H9 (cell line): ENCODE data around the gene WDR27. TPM values are rescaled to one million over a fixed set of nuclear protein-coding genes. Genes with fewer than 3 reads are reported as not detected.

Experiments
- DNase-seq: peaks from one replicate; pipeline ENCODE4 v3.0.0-alpha.2; 2017
- H2AFZ ChIP-seq: one replicate; pipeline ENCODE4 v1.6.1; 2013; ENCODE audit warnings: mild to moderate bottlenecking, low read length, control low read depth, moderate library complexity
- H2AK5ac ChIP-seq: 2 replicates; pipeline ENCODE4 v1.6.1; 2013; ENCODE audit warnings: low read length, control low read depth, mixed read lengths; ENCODE audit not compliant: insufficient read length
- H2BK120ac ChIP-seq: one replicate; pipeline ENCODE4 v1.6.1; 2013; ENCODE audit warnings: low read depth, mild to moderate bottlenecking, low read length, control low read depth, inconsistent platforms; ENCODE audit not compliant: poor library complexity, severe bottlenecking
- H2BK12ac ChIP-seq: 2 replicates; pipeline ENCODE4 v1.6.1; 2013; ENCODE audit warnings: low read length, control low read depth, mixed read lengths, low read depth; ENCODE audit not compliant: insufficient read length
- H2BK15ac ChIP-seq: 2 replicates; pipeline ENCODE4 v1.6.1; 2013; ENCODE audit warnings: low read depth, low read length, control low read depth
- H2BK20ac ChIP-seq: one replicate; pipeline ENCODE4 v1.6.1; 2013; ENCODE audit warnings: low read depth, mild to moderate bottlenecking, low read length, control low read depth, inconsistent platforms; ENCODE audit not compliant: poor library complexity, severe bottlenecking
- H2BK5ac ChIP-seq: 2 replicates; pipeline ENCODE4 v1.6.1; 2013; ENCODE audit warnings: low read length, control low read depth, mixed read lengths; ENCODE audit not compliant: insufficient read length
- H3K14ac ChIP-seq: 2 replicates; pipeline ENCODE4 v1.6.1; 2013; ENCODE audit warnings: low read length, control low read depth; ENCODE audit not compliant: insufficient read depth
- H3K18ac ChIP-seq: 2 replicates; pipeline ENCODE4 v1.6.1; 2013; ENCODE audit warnings: low read depth, mild to moderate bottlenecking, mixed read lengths, low read length, control low read depth; ENCODE audit not compliant: insufficient read length
- H3K23ac ChIP-seq: 2 replicates; pipeline ENCODE4 v1.6.1; 2013; ENCODE audit warnings: low read length, control low read depth, mixed read lengths, low read depth; ENCODE audit not compliant: insufficient read length
- H3K23me2 ChIP-seq: 2 replicates; pipeline ENCODE4 v1.6.1; 2013; ENCODE audit warnings: low read depth, mild to moderate bottlenecking, mixed read lengths, low read length, control low read depth; ENCODE audit not compliant: insufficient read length, poor library complexity, severe bottlenecking
- H3K27ac ChIP-seq: 2 replicates; pipeline ENCODE4 v1.5.1; 2013; ENCODE audit warnings: low read length, control low read depth, mixed read lengths, low read depth; ENCODE audit not compliant: insufficient read length
- H3K27me3 ChIP-seq: 2 replicates; pipeline ENCODE4 v1.6.1; 2013; ENCODE audit warnings: low read length, control low read depth, inconsistent platforms; ENCODE audit not compliant: insufficient read depth
- H3K4ac ChIP-seq: 2 replicates; pipeline ENCODE4 v1.6.1; 2013; ENCODE audit warnings: low read depth, mild to moderate bottlenecking, control low read depth, inconsistent platforms, low read length, moderate library complexity
- H3K4me1 ChIP-seq: 2 replicates; pipeline ENCODE4 v1.6.1; 2013; ENCODE audit warnings: low read length, control low read depth, inconsistent platforms; ENCODE audit not compliant: insufficient read depth
- H3K4me2 ChIP-seq: 2 replicates; pipeline ENCODE4 v1.6.1; 2013; ENCODE audit warnings: low read length, control low read depth, mixed read lengths; ENCODE audit not compliant: insufficient read length, insufficient read depth
- H3K56ac ChIP-seq: 2 replicates; pipeline ENCODE4 v1.6.1; 2013; ENCODE audit warnings: low read depth, mild to moderate bottlenecking, mixed read lengths, low read length, control low read depth; ENCODE audit not compliant: insufficient read length
- H3K79me1 ChIP-seq: 2 replicates; pipeline ENCODE4 v1.6.1; 2013; ENCODE audit warnings: low read depth, mild to moderate bottlenecking, moderate library complexity, low read length, control low read depth, inconsistent platforms; ENCODE audit not compliant: insufficient read depth, poor library complexity, severe bottlenecking
- H3K79me2 ChIP-seq: 2 replicates; pipeline ENCODE4 v1.6.1; 2013; ENCODE audit warnings: low read length, control low read depth, inconsistent platforms; ENCODE audit not compliant: insufficient read depth
- H3K9ac ChIP-seq: 2 replicates; pipeline ENCODE4 v1.6.1; 2013; ENCODE audit warnings: low read length, control low read depth, mixed read lengths; ENCODE audit not compliant: insufficient read length; ENCODE audit errors: extremely low read depth
- H3K9me3 ChIP-seq: one replicate; pipeline ENCODE4 v1.6.1; 2013; ENCODE audit warnings: low read depth, low read length, inconsistent platforms; ENCODE audit not compliant: control insufficient read depth
- H3T11ph ChIP-seq: one replicate; pipeline ENCODE4 v1.6.1; 2013; ENCODE audit warnings: mild to moderate bottlenecking, low read length, control low read depth, inconsistent platforms
- H4K20me1 ChIP-seq: one replicate; pipeline ENCODE4 v1.6.1; 2013; ENCODE audit not compliant: control insufficient read depth, insufficient read length, insufficient read depth
- H4K5ac ChIP-seq: 2 replicates; pipeline ENCODE4 v1.6.1; 2013; ENCODE audit warnings: low read depth, mild to moderate bottlenecking, mixed read lengths, low read length, control low read depth; ENCODE audit not compliant: insufficient read length
- H4K8ac ChIP-seq: replicated peaks from 2 replicates; pipeline ENCODE4 v1.6.1; 2013; ENCODE audit warnings: low read length, control low read depth, mixed read lengths, low read depth; ENCODE audit not compliant: insufficient read length
- H4K91ac ChIP-seq: 2 replicates; pipeline ENCODE4 v1.6.1; 2013; ENCODE audit warnings: low read depth, mild to moderate bottlenecking, moderate library complexity, mixed read lengths, low read length, control low read depth; ENCODE audit not compliant: insufficient read length
- H3K27ac Mint-ChIP-seq, 3 experiments: 2 replicates in 2 of 3; 3 replicates in 1 of 3; pipeline ENCODE4 v1.8.0; 2020 to 2021; ENCODE audit warnings: mixed read lengths in 3 of 3, mild to moderate bottlenecking in 1 of 3, moderate library complexity in 1 of 3
- H3K27me3 Mint-ChIP-seq: 2 replicates; pipeline ENCODE4 v1.8.0; 2021; ENCODE audit warnings: low read depth, mild to moderate bottlenecking, moderate library complexity, mixed read lengths
- H3K36me3 Mint-ChIP-seq, 3 experiments: 2 replicates in 2 of 3; 3 replicates in 1 of 3; pipeline ENCODE4 v1.8.0; 2020 to 2021; ENCODE audit warnings: low read depth in 3 of 3, mixed read lengths in 3 of 3; ENCODE audit not compliant: insufficient read depth in 1 of 3
- H3K4me1 Mint-ChIP-seq, 2 experiments: 2 replicates each; pipeline ENCODE4 v1.8.0; 2020; ENCODE audit warnings: mixed read lengths in 2 of 2
- H3K4me3 Mint-ChIP-seq, 2 experiments: 2 replicates in 1 of 2; 3 replicates in 1 of 2; pipeline ENCODE4 v1.8.0; 2020 to 2021; ENCODE audit warnings: mild to moderate bottlenecking in 2 of 2, mixed read lengths in 2 of 2, moderate library complexity in 1 of 2
- H3K9me3 Mint-ChIP-seq, 2 experiments: 2 replicates in 1 of 2; 3 replicates in 1 of 2; pipeline ENCODE4 v1.8.0; 2020; ENCODE audit warnings: mild to moderate bottlenecking in 2 of 2, mixed read lengths in 2 of 2, moderate library complexity in 1 of 2
- CTCF ChIP-seq: fragments of 200-600 bp; sonication (generic); conservative IDR thresholded peaks from 3 replicates; pipeline ENCODE4 v1.8.0; 2021; ENCODE audit warnings: antibody characterized with exemption, mild to moderate bottlenecking
- WGBS: extraction: QIAGEN DNeasy Blood & Tissue Kit; methylation state at CpG from one replicate; pipeline ENCODE4 v1.1.7; 2013; ENCODE audit warnings: missing lambda C conversion rate, low lambda C conversion rate, mixed read lengths; ENCODE audit not compliant: insufficient read length; ENCODE audit errors: extremely low coverage; 5-methylcytosine and 5-hydroxymethylcytosine counted together
- total RNA-seq: library from RNA; stranded (reverse); gene quantifications from 2 replicates; pipeline ENCODE4 v1.2.1, GENCODE V29; 2021

Gene WDR27
- total RNA-seq, 1 experiment from 2014 or later = 48.7 TPM

GRCh38 chr6:169621311-169621710, 80.5 kb downstream of the WDR27 start:
- Histone ChIP-seq H3K79me2 (no peaks in the 10 kb centered on the region), H3K18ac (no peak overlapping the region), H3K14ac (no peak overlapping the region), H4K91ac (no peak overlapping the region), H3K23me2 (no peaks in the 10 kb centered on the region), H3K9ac (no peak overlapping the region), H3T11ph (no peak overlapping the region), H2AK5ac (no peak overlapping the region), H2BK15ac (no peak overlapping the region), H3K4me1 (peaks cover 13% of the 10 kb centered on the region; the same call in 1 of the 2 replicates), H3K4ac (no peak overlapping the region), H4K8ac (peak overlapping the region; percentile 10), H3K79me1 (no peaks in the 10 kb centered on the region), H3K27me3 (no peaks in the 10 kb centered on the region), H3K27ac (no peak overlapping the region), H2BK20ac (no peak overlapping the region), H4K20me1 (no peaks in the 10 kb centered on the region), H3K23ac (no peak overlapping the region), H4K5ac (no peak overlapping the region), H2AFZ (no peak overlapping the region), H3K9me3 (no peaks in the 10 kb centered on the region), H3K4me2 (no peak overlapping the region), H2BK120ac (no peak overlapping the region), H2BK5ac (no peak overlapping the region), H3K56ac (no peak overlapping the region), H2BK12ac (no peak overlapping the region)
- 100% methylated on average over 1 of the region's 13 CpGs for WGBS
- TF ChIP-seq CTCF = no peak
- no peak for DNase-seq
- peaks cover 43 to 48% of the 10 kb centered on the region in 2 experiments for H3K4me1 Mint-ChIP-seq
- H3K4me3 Mint-ChIP-seq = peak overlapping the region in 1 of 2 experiments; percentile 22; a peak in 1 of 5 replicates
- no peak overlapping the region for H3K27ac Mint-ChIP-seq
- peaks cover 4 to 9% of the 10 kb centered on the region in 2 experiments; a peak in 4 of 5 replicates for H3K9me3 Mint-ChIP-seq
- peaks cover 23 to 33% (median 32%) of the 10 kb centered on the region in 3 experiments for H3K36me3 Mint-ChIP-seq
- H3K27me3 Mint-ChIP-seq = no peaks in the 10 kb centered on the region
